Activated CD8-positive, alpha-beta T cell treated with anti-CD3 and anti-CD28 coated beads for 36 hours (primary cell): Measurements from ENCODE around the gene ADAT3. TPM values are rescaled to one million over a fixed set of nuclear protein-coding genes. Genes with fewer than 3 reads are reported as not detected.

ENCODE experiments used
- ATAC-seq: fragments of 200-7000 bp; cut with Tn5 transposase; one replicate; pipeline ENCODE4 v1.10.0; 2021; ENCODE audit warnings: mild to moderate bottlenecking, moderate library complexity
- CTCF ChIA-PET: fragments of 350-600 bp; sonication (Branson Sonifier 250); formaldehyde crosslinking; loops from one replicate; lab custom pipeline; 2021; ENCODE audit warnings: antibody characterized with exemption; lab: Charles Lee
- POLR2A ChIA-PET: fragments of 350-600 bp; sonication (Branson Sonifier 250); formaldehyde crosslinking; loops from one replicate; lab custom pipeline; 2021; ENCODE audit warnings: antibody characterized with exemption; lab: Charles Lee
- DNase-seq: peaks from one replicate; pipeline ENCODE4 v3.0.0-alpha.2; 2020
- H3K27ac Mint-ChIP-seq: one replicate; pipeline ENCODE4 v1.8.0; 2021; ENCODE audit warnings: mild to moderate bottlenecking, mixed read lengths
- H3K27me3 Mint-ChIP-seq: one replicate; pipeline ENCODE4 v1.8.0; 2021; ENCODE audit warnings: mixed read lengths
- H3K36me3 Mint-ChIP-seq: one replicate; pipeline ENCODE4 v1.8.0; 2021; ENCODE audit warnings: low read depth, mixed read lengths
- H3K4me1 Mint-ChIP-seq: one replicate; pipeline ENCODE4 v1.8.0; 2021; ENCODE audit warnings: low read depth, mixed read lengths
- H3K4me3 Mint-ChIP-seq: one replicate; pipeline ENCODE4 v1.8.0; 2021; ENCODE audit warnings: mild to moderate bottlenecking, moderate library complexity, mixed read lengths
- H3K9me3 Mint-ChIP-seq: one replicate; pipeline ENCODE4 v1.8.0; 2021; ENCODE audit warnings: mixed read lengths
- intact Hi-C: fragments of 100-400 bp; cut with micrococcal nuclease; formaldehyde crosslinking; loops from one replicate; pipeline ENCODE4 v1.10.0; 2022
- total RNA-seq, 2 experiments: library from RNA; stranded (reverse); gene quantifications; one replicate each; pipeline ENCODE4 v1.2.3, GENCODE V29; 2021
- TF ChIP-seq, protein P1 (sequence below): fragments of 200-600 bp; IDR thresholded peaks from one replicate; pipeline ENCODE4 v1.8.0; 2022; ENCODE audit warnings: antibody characterized with exemption, mild to moderate bottlenecking

ADAT3 gene
- 1 to 10 TPM; 5.3 to 6.7 TPM for total RNA-seq

DNA sequence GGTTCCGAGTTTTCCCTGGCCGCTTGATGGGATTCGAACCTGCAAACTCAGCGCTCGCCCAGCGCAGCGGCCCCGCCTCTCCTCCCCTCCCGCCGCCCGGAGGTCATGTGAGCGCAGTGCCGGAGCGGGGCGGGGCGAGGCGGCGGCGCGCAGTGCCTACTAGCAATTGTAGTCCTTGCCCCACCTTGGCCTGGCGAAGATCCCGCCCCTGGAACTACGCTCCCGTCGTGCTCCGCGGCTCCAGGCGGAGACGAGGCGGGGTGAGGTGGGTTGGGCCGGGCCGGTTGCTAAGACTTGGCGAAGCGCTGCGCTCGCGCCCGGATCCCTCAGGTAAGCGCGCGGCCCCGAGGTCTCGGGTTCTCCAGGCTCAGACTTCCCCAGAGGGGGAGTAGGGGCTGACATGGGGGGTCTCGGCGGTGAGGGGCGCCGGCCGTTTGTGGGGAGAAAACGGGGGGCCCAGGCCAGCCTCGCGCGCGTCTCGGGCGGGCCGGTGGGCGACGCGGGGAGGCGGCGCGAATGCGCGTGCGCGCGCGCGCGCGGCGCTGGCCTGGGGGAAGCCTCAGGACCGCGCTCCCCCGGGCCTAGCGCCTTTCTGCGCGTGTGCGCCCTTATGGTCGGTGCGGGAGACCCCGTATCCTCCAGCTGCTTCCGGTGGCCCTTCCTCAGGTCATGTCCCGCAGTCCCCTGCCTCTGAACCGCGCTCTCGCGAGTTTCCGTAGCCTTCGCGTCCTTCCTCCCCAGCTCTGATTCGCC, at the start of gene ADAT3, which contains the start of gene SCAMP4:
Gene ADAT3 (plus strand): TSS at position 290 of the 753 bp plus-strand sequence. CDS start 6,649 bp downstream, outside the sequence.
Gene SCAMP4 (plus strand): TSS at position 290 of the 753 bp plus-strand sequence. CDS start 9,621 bp downstream, outside the sequence.
- Mint-ChIP-seq H3K9me3 (no peaks in the 10 kb centered on the region), H3K27me3 (no peaks in the 10 kb centered on the region), H3K27ac (peak within 1 kb of the TSS; percentile 90), H3K36me3 (peaks cover 5% of the 10 kb centered on the region), H3K4me3 (peak within 1 kb of the TSS; percentile 87), H3K4me1 (peaks cover 50% of the 10 kb centered on the region)
- intact Hi-C loops: no loop called here
- ChIA-PET POLR2A (interaction anchor here (0.5 to 1.7 kb wide), 8 partner anchors 8 to 146 kb away, joined by 3 to 6 read pairs (median 4); partner anchors contain the start of gene MKNK2), CTCF (interaction anchor here (0.6 to 1.8 kb wide), 3 partner anchors 10 to 67 kb away, joined by 3 to 5 read pairs (median 3); no protein-coding TSS in a partner anchor)
- DNase-seq (peak; percentile 99), ATAC-seq (peak; percentile 98)
- TF ChIP-seq, protein P1, sequence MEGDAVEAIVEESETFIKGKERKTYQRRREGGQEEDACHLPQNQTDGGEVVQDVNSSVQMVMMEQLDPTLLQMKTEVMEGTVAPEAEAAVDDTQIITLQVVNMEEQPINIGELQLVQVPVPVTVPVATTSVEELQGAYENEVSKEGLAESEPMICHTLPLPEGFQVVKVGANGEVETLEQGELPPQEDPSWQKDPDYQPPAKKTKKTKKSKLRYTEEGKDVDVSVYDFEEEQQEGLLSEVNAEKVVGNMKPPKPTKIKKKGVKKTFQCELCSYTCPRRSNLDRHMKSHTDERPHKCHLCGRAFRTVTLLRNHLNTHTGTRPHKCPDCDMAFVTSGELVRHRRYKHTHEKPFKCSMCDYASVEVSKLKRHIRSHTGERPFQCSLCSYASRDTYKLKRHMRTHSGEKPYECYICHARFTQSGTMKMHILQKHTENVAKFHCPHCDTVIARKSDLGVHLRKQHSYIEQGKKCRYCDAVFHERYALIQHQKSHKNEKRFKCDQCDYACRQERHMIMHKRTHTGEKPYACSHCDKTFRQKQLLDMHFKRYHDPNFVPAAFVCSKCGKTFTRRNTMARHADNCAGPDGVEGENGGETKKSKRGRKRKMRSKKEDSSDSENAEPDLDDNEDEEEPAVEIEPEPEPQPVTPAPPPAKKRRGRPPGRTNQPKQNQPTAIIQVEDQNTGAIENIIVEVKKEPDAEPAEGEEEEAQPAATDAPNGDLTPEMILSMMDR: no peak

DNA sequence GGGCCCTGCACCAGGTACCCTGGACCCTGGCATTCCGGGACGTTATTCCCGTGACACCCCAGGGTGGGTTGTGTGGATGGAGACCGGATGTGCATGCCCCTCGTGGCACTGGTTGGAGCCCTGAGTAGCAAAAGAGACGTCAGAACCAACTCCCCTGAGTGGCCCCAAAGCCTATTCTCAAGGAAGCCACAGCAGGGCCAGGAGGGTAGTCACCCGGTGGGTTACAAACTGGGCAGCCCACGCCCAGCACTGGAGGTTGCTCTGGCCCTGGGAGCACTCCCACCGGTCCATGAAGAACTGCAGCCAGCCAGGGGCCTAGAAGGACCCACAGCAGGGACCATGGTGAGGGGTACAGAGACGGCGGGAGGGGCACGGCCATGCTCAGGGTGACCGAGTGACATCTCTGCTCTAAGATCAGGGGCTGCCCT, 49.4 kb upstream of the ADAT3 start:
- ChIA-PET CTCF (interaction anchor here (0.6 to 1.3 kb wide), 2 partner anchors 9 to 53 kb away, joined by 3 read pairs; no protein-coding TSS in a partner anchor), POLR2A (interaction anchor here (0.6 to 2.1 kb wide), 6 partner anchors 9 to 72 kb away, joined by 4 to 7 read pairs (median 4); no protein-coding TSS in a partner anchor)
- H3K27ac Mint-ChIP-seq: peak overlapping the region; percentile 90
- peaks cover 60% of the 10 kb centered on the region for H3K4me1 Mint-ChIP-seq
- no peaks in the 10 kb centered on the region for H3K27me3 Mint-ChIP-seq
- peaks cover 5% of the 10 kb centered on the region for H3K36me3 Mint-ChIP-seq
- H3K9me3 Mint-ChIP-seq: no peaks in the 10 kb centered on the region
- peak overlapping the region; percentile 85 for H3K4me3 Mint-ChIP-seq
- peak; percentile 77 for DNase-seq
- ATAC-seq: peak; percentile 37
- intact Hi-C loops: no loop called here
- TF ChIP-seq, protein P1: no peak

DNA sequence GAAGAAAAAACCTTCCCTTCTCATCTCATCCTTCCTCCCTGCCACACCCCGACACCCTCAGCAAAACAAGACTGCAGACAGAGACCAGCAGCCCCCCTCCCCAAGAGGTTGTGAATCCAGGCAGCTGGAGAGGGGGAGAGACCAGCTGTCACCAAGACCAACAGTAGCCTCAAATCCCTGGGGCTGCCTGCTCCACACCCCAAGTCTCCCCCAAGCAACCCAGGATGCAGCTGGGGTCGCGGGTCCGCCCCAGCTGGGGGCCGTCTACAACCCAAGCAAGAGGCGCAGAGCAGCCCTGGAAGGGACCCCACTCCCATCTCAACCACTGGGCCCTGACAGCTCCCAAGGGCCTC, 48.9 kb upstream of the ADAT3 start:
- peak overlapping the region; percentile 85 for H3K4me3 Mint-ChIP-seq
- no peaks in the 10 kb centered on the region for H3K9me3 Mint-ChIP-seq
- intact Hi-C loops: no loop called here
- ATAC-seq (no peak), DNase-seq (peak; percentile 28)
- H3K27me3 Mint-ChIP-seq: no peaks in the 10 kb centered on the region
- TF ChIP-seq, protein P1: no peak
- peaks cover 5% of the 10 kb centered on the region for H3K36me3 Mint-ChIP-seq
- peaks cover 60% of the 10 kb centered on the region for H3K4me1 Mint-ChIP-seq
- H3K27ac Mint-ChIP-seq: peak overlapping the region; percentile 90
- POLR2A ChIA-PET: interaction anchor here (1.1 to 2.1 kb wide), 4 partner anchors 8 to 41 kb away, joined by 4 to 7 read pairs (median 4); no protein-coding TSS in a partner anchor
- CTCF ChIA-PET: no interaction called here

DNA sequence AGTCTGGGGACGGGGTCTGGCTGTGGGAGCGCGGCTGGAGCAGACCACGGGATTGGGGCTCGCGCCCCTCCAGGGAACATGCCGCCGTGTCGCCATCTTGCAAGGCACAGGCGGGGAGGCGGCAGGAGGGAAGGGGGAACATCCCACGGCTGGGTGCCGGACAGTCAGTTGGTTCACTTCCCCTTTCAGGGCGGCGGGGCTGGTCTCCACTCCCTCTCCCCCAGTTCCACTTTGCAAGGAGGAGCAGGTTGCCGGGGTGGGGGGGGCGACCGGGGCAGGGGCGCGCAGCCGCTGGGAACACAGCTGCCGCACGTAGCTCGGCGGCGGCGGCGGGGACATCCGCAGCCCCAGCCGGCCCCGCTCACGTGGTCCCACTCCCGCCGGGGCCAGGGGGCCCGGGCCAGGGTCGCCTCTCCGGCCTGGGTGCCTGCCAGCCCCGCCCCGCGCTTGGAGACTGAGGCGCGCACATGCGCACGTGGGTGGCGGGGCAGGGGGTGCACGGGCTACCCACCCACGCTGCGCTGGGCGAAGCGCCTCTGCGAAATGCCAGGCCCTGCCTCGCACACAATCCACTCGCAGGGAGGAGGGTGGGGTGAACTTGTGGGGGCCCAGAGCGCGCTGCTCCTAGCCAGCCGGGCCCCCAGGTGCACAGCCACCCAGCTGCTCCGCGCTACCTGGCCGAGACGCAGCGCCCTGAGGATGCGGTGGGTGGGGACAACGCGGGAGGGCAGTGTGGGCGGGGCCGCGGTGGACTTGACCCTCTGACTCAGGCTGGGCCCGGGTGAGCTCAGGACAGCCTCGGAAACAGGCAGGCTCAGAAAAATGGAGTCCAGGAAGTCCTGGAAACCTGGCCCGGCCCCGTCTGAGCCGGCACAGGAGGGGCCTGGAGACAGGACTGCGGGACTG, 48.2 kb upstream of the ADAT3 start:
- DNase-seq: peak; percentile 72

More for the DNA sequence above, 48.2 kb upstream of the ADAT3 start:
- Mint-ChIP-seq H3K27ac (peak overlapping the region; percentile 90), H3K4me3 (peak overlapping the region; percentile 85), H3K27me3 (no peaks in the 10 kb centered on the region), H3K9me3 (no peaks in the 10 kb centered on the region), H3K36me3 (peaks cover 8% of the 10 kb centered on the region), H3K4me1 (peaks cover 64% of the 10 kb centered on the region)
- TF ChIP-seq, protein P1: no peak
- CTCF ChIA-PET: interaction anchor here (1.3 to 2.0 kb wide), 2 partner anchors 8 to 31 kb away, joined by 4 to 7 read pairs; partner anchors contain the start of gene REXO1
- intact Hi-C loops: no loop called here
- ATAC-seq: peak; percentile 12
- POLR2A ChIA-PET: interaction anchor here (0.7 to 2.1 kb wide), 8 partner anchors 8 to 260 kb away, joined by 3 to 7 read pairs (median 4); partner anchors contain the start of genes ADAT3 and SCAMP4
